K562 (cell line): ENCODE results near the gene ABCF2. TPM values are rescaled to one million over a fixed set of nuclear protein-coding genes. Genes with fewer than 3 reads are reported as not detected.

Source experiments
- ATAC-seq: fragments of 200-7000 bp; cut with Tn5 transposase; 3 replicates; pipeline ENCODE4 v1.9.1; 2020; ENCODE audit warnings: moderate library complexity
- BruUV-seq: library from RNA; stranded (reverse); fragments of 400-500 nt; replicated peaks from 2 replicates; lab custom pipeline; 2021; lab: Mats Ljungman, UMichigan
- CTCF ChIA-PET: fragments of 300-600 bp; formaldehyde crosslinking; extraction: SDS; loops from one replicate; lab custom pipeline; 2021; ENCODE audit warnings: low intra/inter-chr PET ratio; lab: Yijun Ruan, JAX
- POLR2A ChIA-PET: fragments of 300-600, 350-650 bp; sonication (Branson Sonifier 250); formaldehyde crosslinking; extraction: SDS; loops from one replicate; lab custom pipeline; 2021; ENCODE audit warnings: antibody characterized with exemption, inconsistent platforms; lab: Yijun Ruan, JAX
- DNase-seq, 4 experiments: peaks; one replicate each; pipeline versions ENCODE4 v3.0.0 to v3.0.0-alpha.2; 2011 to 2018; ENCODE audit warnings: low spot score in 3 of 4, mixed read lengths in 3 of 4; ENCODE audit errors: extremely low read depth in 1 of 4
- FAIRE-seq: peaks from 2 replicates; lab custom pipeline; 2011; peaks lifted over from hg19 to GRCh38; lab: Jason Lieb, UNC
- H2AFZ ChIP-seq: 2 replicates; pipeline ENCODE4 v1.6.0; 2011; ENCODE audit warnings: low read depth, low read length, control low read depth, inconsistent platforms
- H3K27ac ChIP-seq: fragments of 200-600 bp; 3 replicates; pipeline ENCODE4 v1.8.0; 2011; ENCODE audit warnings: low read depth, mild to moderate bottlenecking, control low read depth, inconsistent platforms, low read length, moderate library complexity, mixed read lengths; ENCODE audit errors: extremely low read depth
- H3K27me3 ChIP-seq, 2 experiments: fragments of 300-600 bp in 1 of 2; 2 replicates in 1 of 2; 3 replicates in 1 of 2; pipeline versions ENCODE4 v1.6.0 to v1.8.0; 2011; ENCODE audit warnings: inconsistent platforms in 2 of 2, low read length in 2 of 2, mild to moderate bottlenecking in 1 of 2, mixed read lengths in 1 of 2, moderate library complexity in 1 of 2; ENCODE audit not compliant: control insufficient read depth in 2 of 2, insufficient read depth in 2 of 2
- H3K36me3 ChIP-seq: fragments of 300-600 bp; 3 replicates; pipeline ENCODE4 v1.8.0; 2011; ENCODE audit warnings: mild to moderate bottlenecking, low read length, inconsistent platforms; ENCODE audit not compliant: control insufficient read depth, insufficient read depth
- H3K4me1 ChIP-seq, 2 experiments: fragments of 200-600 bp in 1 of 2; replicated peaks in 1 of 2; 2 replicates in 1 of 2; 3 replicates in 1 of 2; pipeline versions ENCODE4 v1.5.1 to v1.8.0; 2011; ENCODE audit warnings: inconsistent platforms in 2 of 2, low read length in 2 of 2, mild to moderate bottlenecking in 1 of 2, mixed read lengths in 1 of 2, moderate library complexity in 1 of 2; ENCODE audit not compliant: control insufficient read depth in 2 of 2, insufficient read depth in 2 of 2
- H3K4me2 ChIP-seq: 2 replicates; pipeline ENCODE4 v1.6.1; 2011; ENCODE audit warnings: low read length, control low read depth, inconsistent platforms, mixed read lengths; ENCODE audit not compliant: insufficient read depth
- H3K4me3 ChIP-seq: fragments of 200-600 bp; sonication (generic), shearing (Covaris generic); 2 replicates; pipeline ENCODE4 v1.5.1; 2016; ENCODE audit warnings: control low read depth, inconsistent platforms
- H3K79me2 ChIP-seq: fragments of 200-600 bp; 3 replicates; pipeline ENCODE4 v1.8.0; 2011; ENCODE audit warnings: low read length, inconsistent platforms; ENCODE audit not compliant: control insufficient read depth, insufficient read depth
- H3K9ac ChIP-seq, 2 experiments: 2 replicates each; pipeline versions ENCODE4 v1.6.0 to v1.6.1; 2011; ENCODE audit warnings: low read depth in 2 of 2, low read length in 2 of 2, control low read depth in 1 of 2, inconsistent platforms in 1 of 2, mild to moderate bottlenecking in 1 of 2, mixed read lengths in 1 of 2; ENCODE audit not compliant: insufficient read depth in 1 of 2
- H3K9me1 ChIP-seq: one replicate; pipeline ENCODE4 v1.6.0; 2011; ENCODE audit warnings: inconsistent platforms, mild to moderate bottlenecking, low read length, moderate library complexity; ENCODE audit not compliant: control insufficient read depth, insufficient read depth
- H3K9me3 ChIP-seq: replicated peaks from 2 replicates; pipeline ENCODE4 v1.5.1; 2011; ENCODE audit warnings: low read depth, low read length, inconsistent platforms; ENCODE audit not compliant: control insufficient read depth, insufficient read depth
- H4K20me1 ChIP-seq: replicated peaks from 2 replicates; pipeline ENCODE4 v1.6.1; 2011; ENCODE audit warnings: low read length, inconsistent platforms, mixed read lengths; ENCODE audit not compliant: control insufficient read depth, insufficient read depth
- BDP1 ChIP-seq: IDR thresholded peaks from 3 replicates; pipeline ENCODE4 v1.6.1; 2011; ENCODE audit not compliant: insufficient read length, insufficient read depth
- EZH2 ChIP-seq: IDR thresholded peaks from 2 replicates; pipeline ENCODE4 v1.6.1; 2012; ENCODE audit warnings: low read depth, mild to moderate bottlenecking, inconsistent platforms, low read length, borderline replicate concordance
- GTF2A2 ChIP-seq: IDR thresholded peaks from 2 replicates; pipeline ENCODE4 v1.6.1; 2016; ENCODE audit warnings: mild to moderate bottlenecking, missing genetic modification characterization, missing compliant biosample characterization
- HMG20A ChIP-seq: fragments of 450-650 bp; formaldehyde crosslinking; conservative IDR thresholded peaks from 2 replicates; pipeline ENCODE4 v1.4.0; 2020; ENCODE audit warnings: mild to moderate bottlenecking, mixed read lengths
- ILF3 ChIP-seq: fragments of 450-650 bp; IDR thresholded peaks from 2 replicates; pipeline ENCODE4 v1.6.1; 2018; ENCODE audit warnings: antibody characterized with exemption, mild to moderate bottlenecking, moderate library complexity, borderline replicate concordance
- MCM3 ChIP-seq: fragments of 450-650 bp; IDR thresholded peaks from 2 replicates; pipeline ENCODE4 v1.6.1; 2016
- PTTG1 ChIP-seq: fragments of 450-650 bp; IDR thresholded peaks from 2 replicates; pipeline ENCODE4 v1.6.1; 2016; ENCODE audit warnings: low read depth, mild to moderate bottlenecking, missing genetic modification characterization, missing compliant biosample characterization
- TCF7L2 ChIP-seq: fragments of 150-350 bp; IDR thresholded peaks from 2 replicates; pipeline ENCODE4 v1.6.1; 2016; ENCODE audit warnings: low read depth, mild to moderate bottlenecking, low read length, moderate library complexity
- U2AF1 ChIP-seq: fragments of 200-400 bp; formaldehyde crosslinking; optimal IDR thresholded peaks from 2 replicates; pipeline ENCODE3; 2017; ENCODE audit warnings: mild to moderate bottlenecking, low read depth, low read length, moderate library complexity
- ZBTB8A ChIP-seq: fragments of 450-650 bp; IDR thresholded peaks from 2 replicates; pipeline ENCODE4 v1.6.1; 2018; ENCODE audit warnings: mild to moderate bottlenecking, moderate library complexity; ENCODE audit not compliant: partially characterized antibody
- ZNF197 ChIP-seq: fragments of 200-800 bp; sonication (Bioruptor generic); IDR thresholded peaks from 2 replicates; pipeline ENCODE4 v1.6.1; 2016; ENCODE audit warnings: low read depth, missing genetic modification characterization, missing compliant biosample characterization
- ZNF263 ChIP-seq: sonication (generic); formaldehyde crosslinking; IDR thresholded peaks from 2 replicates; pipeline ENCODE4 v1.8.0; 2022; ENCODE audit warnings: mild to moderate bottlenecking, missing genetic modification reagents, borderline replicate concordance
- ZZZ3 ChIP-seq: fragments of 450-650 bp; IDR thresholded peaks from 2 replicates; pipeline ENCODE4 v1.6.1; 2016; ENCODE audit warnings: antibody characterized with exemption, mild to moderate bottlenecking, moderate library complexity
- WGBS: fragments of 100-300 bp; shearing (Covaris generic); methylation state at CpG from one replicate; pipeline ENCODE4 v1.1.6; 2016; ENCODE audit warnings: low coverage, mixed read lengths; ENCODE audit not compliant: insufficient coverage; ENCODE audit errors: missing lambda C conversion rate; 5-methylcytosine and 5-hydroxymethylcytosine counted together
- in situ Hi-C: fragments of 300-500 bp; cut with MboI; formaldehyde crosslinking; loops from 4 replicates; pipeline ENCODE4 v1.15.0; 2018; ENCODE audit warnings: inconsistent platforms, mixed read lengths
- intact Hi-C: fragments of 100-400 bp; cut with micrococcal nuclease; formaldehyde crosslinking; loops from 2 replicates; pipeline ENCODE4 v1.14.2; 2022
- polyA plus RNA-seq, 8 experiments: library from polyadenylated mRNA; depleted of rRNA in 4 of 8; stranded (reverse) in 5 of 8; unstranded in 3 of 8; fragments of >200 nt; fragmentation: Nextera tagmentation in 2 of 8; fragmentation: Illumina TruSeq in 1 of 8; extraction: Ambion mirVana in 2 of 8; extraction: Trizol in 1 of 8; gene quantifications; 2 replicates each; pipeline versions ENCODE4 v1.2.1 to v1.2.3, GENCODE V29; 2011 to 2014; ENCODE audit warnings: inconsistent platforms in 1 of 8, missing spikeins in 1 of 8
- total RNA-seq, 7 experiments: library from RNA; depleted of rRNA in 6 of 7; stranded (reverse); fragments of >200 nt in 6 of 7; fragmentation: Illumina TruSeq in 2 of 7; extraction: Trizol in 2 of 7; gene quantifications; 2 replicates each; pipeline versions ENCODE4 v1.2.1 to v1.2.3, GENCODE V29; 2011 to 2021; ENCODE audit warnings: low replicate concordance in 1 of 7

ABCF2 gene
- total and polyA plus RNA-seq, 9 of the 15 experiments (the other 6 are each of a cell fraction or from before 2014, with no cell fraction given), result 62.1 to 224 (median 113) TPM

DNA sequence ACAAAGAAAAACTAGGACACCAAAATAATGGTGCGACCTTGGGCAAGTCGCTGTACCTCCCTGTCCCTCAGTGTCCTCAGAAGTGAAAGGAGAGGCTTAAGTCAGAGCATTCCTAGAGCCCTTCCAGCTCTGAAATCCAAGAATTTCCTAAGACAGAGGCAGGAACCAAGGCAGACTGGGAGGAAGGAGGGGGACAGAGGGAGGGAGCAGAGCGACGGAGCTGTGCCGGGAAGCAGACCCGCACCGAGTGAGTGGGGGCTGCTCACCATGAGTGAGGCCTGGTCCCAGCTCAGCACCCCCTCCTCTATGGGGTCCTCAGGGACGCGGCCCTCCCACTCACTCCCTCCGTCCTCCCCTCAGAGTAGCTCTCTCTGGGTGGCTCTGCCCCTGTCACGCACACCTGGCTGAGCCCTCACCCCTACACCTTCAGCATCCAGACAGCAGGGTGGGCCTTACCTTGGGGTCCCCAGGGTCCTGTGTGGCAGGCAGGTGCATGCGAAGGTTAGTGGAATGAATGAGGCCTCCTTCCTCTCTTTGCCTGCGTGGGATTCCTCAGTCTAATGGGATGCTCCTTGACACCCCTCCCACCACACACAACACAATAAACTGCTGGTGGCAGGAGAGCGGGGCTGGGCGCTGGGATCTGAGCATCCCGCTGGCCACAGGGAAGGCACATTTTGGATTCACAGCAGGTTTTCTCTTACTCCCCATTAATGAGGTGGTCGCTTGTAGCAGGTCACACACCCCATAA is 26.1 kb upstream of the ABCF2 start:
- Histone ChIP-seq H3K4me3 (no peak overlapping the region), H3K9ac (no peak overlapping the region), H3K9me3 (no peaks in the 10 kb centered on the region), H3K9me1 (no peaks in the 10 kb centered on the region), H4K20me1 (peaks cover 26% of the 10 kb centered on the region), H3K36me3 (no peaks in the 10 kb centered on the region), H3K4me2 (no peak overlapping the region), H3K79me2 (no peaks in the 10 kb centered on the region), H3K27me3 (peaks cover 61 to 81% of the 10 kb centered on the region in 2 experiments), H2AFZ (no peak overlapping the region), H3K27ac (no peak overlapping the region), H3K4me1 (peaks cover 15 to 42% of the 10 kb centered on the region in 2 experiments; a peak in 4 of 5 replicates)
- ChIA-PET POLR2A (interaction anchor here (1.1 to 2.3 kb wide), 2 partner anchors 11 to 12 kb away, joined by 3 to 14 read pairs; no protein-coding TSS in a partner anchor), CTCF (no interaction called here)
- intact Hi-C loops (no loop called here), in situ Hi-C loops (no loop called here)
- TF ChIP-seq HMG20A (CRISPR knock-in tag) (no peak), EZH2 (0 out of 2 replicates have a peak, but pooled peaks have one; percentile 71), PTTG1 (tag) (no peak), ZNF263 (CRISPR knock-in tag) (peak; percentile 62; the same call in 1 of the 2 replicates)
- no TSS peak for BruUV-seq
- 11% methylated on average over 17 of the region's 17 CpGs for WGBS
- FAIRE-seq, result no peak
- no peak for DNase-seq
- no peak for ATAC-seq

DNA sequence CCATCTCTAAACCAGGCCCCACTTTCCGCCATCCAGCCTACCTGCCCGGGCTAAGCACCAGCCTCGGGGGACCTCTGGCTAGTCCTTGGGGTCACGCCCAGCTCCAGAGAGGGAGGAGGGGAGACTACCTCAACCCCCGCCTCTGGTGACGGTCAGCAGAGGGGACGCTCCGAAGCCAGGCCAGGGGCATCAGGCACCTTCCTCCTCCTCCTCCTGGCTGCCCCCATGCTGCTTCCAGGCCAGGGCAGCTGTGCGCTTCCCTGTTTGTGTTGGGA is 25.5 kb upstream of the ABCF2 start:
- DNase-seq (no peak), ATAC-seq (no peak), FAIRE-seq (no peak)
- H4K20me1 ChIP-seq, result peaks cover 26% of the 10 kb centered on the region
- BruUV-seq, result no TSS peak
- intact Hi-C loops (no loop called here), in situ Hi-C loops (no loop called here)
- no peak overlapping the region for H3K4me2 ChIP-seq
- no peaks in the 10 kb centered on the region for H3K79me2 ChIP-seq
- H3K4me1 ChIP-seq, result peaks cover 21 to 48% of the 10 kb centered on the region in 2 experiments; a peak in 4 of 5 replicates
- H3K9me3 ChIP-seq, result no peaks in the 10 kb centered on the region
- H3K9me1 ChIP-seq, result no peaks in the 10 kb centered on the region
- H2AFZ ChIP-seq, result peak overlapping the region; percentile 71; the same call in 1 of the 2 replicates
- peaks cover 55 to 74% of the 10 kb centered on the region in 2 experiments for H3K27me3 ChIP-seq
- H3K27ac ChIP-seq, result no peak overlapping the region
- ChIA-PET POLR2A (interaction anchor here (0.6 to 2.3 kb wide), 5 partner anchors 10 to 885 kb away, joined by 3 to 14 read pairs (median 4); no protein-coding TSS in a partner anchor), CTCF (no interaction called here)
- H3K36me3 ChIP-seq, result no peaks in the 10 kb centered on the region
- WGBS, result 23% methylated on average over 9 of the region's 9 CpGs
- H3K4me3 ChIP-seq, result no peak overlapping the region
- H3K9ac ChIP-seq, result no peak overlapping the region; a peak in 1 of 4 replicates
- TF ChIP-seq BDP1 (no peak), MCM3 (no peak), ILF3 (no peak), ZNF197 (CRISPR knock-in tag) (no peak), TCF7L2 (no peak), ZZZ3 (no peak), GTF2A2 (tag) (no peak), U2AF1 (no peak), ZBTB8A (no peak)
